Kidney (tissue), 14 donors: ENCODE results near the gene MADD. TPM values are rescaled to one million over a fixed set of nuclear protein-coding genes. Genes with fewer than 3 reads are reported as not detected.

Experiments
- DNase-seq, 5 donors: peaks; one replicate each; pipeline ENCODE4 v3.0.0-alpha.2; 2013 to 2020
- FAIRE-seq: peaks from 2 replicates; lab custom pipeline; 2012; peaks lifted over from hg19 to GRCh38; lab: Jason Lieb, UNC
- H3K27ac ChIP-seq, 2 donors: one replicate each; pipeline ENCODE4 v1.7.0; 2013; ENCODE audit warnings: low read depth in 2 of 2, low read length in 2 of 2, inconsistent platforms in 1 of 2
- H3K27me3 ChIP-seq: one replicate; pipeline ENCODE4 v1.7.1; 2013; ENCODE audit warnings: low read length, inconsistent platforms; ENCODE audit not compliant: control insufficient read depth, insufficient read depth
- H3K36me3 ChIP-seq, 3 donors: one replicate each; pipeline versions ENCODE4 v1.7.0 to v1.7.1; 2013; ENCODE audit warnings: low read length in 3 of 3, control low read depth in 1 of 3, inconsistent platforms in 1 of 3; ENCODE audit not compliant: insufficient read depth in 3 of 3, control insufficient read depth in 2 of 3
- H3K4me1 ChIP-seq, 3 donors: one replicate each; pipeline versions ENCODE4 v1.7.0 to v1.7.1; 2013; ENCODE audit warnings: low read length in 3 of 3, inconsistent platforms in 1 of 3, low read depth in 1 of 3; ENCODE audit not compliant: control insufficient read depth in 2 of 3, insufficient read depth in 2 of 3
- H3K4me3 ChIP-seq, 3 donors: one replicate each; pipeline versions ENCODE4 v1.7.0 to v1.8.1; 2013; ENCODE audit warnings: low read length in 3 of 3, control low read depth in 1 of 3, inconsistent platforms in 1 of 3
- H3K9ac ChIP-seq, 3 donors: one replicate each; pipeline versions ENCODE4 v1.7.0 to v1.7.1; 2013; ENCODE audit warnings: low read length in 3 of 3, control low read depth in 1 of 3, inconsistent platforms in 1 of 3
- H3K9me3 ChIP-seq, 3 donors: one replicate each; pipeline versions ENCODE4 v1.7.0 to v1.7.1; 2013; ENCODE audit warnings: low read length in 3 of 3, control low read depth in 1 of 3, inconsistent platforms in 1 of 3; ENCODE audit not compliant: control insufficient read depth in 2 of 3, insufficient read depth in 1 of 3
- intact Hi-C: fragments of 100-400 bp; cut with DNase I; formaldehyde crosslinking; loops from one replicate; pipeline ENCODE4 v1.11.1; 2022
- polyA plus RNA-seq: library from polyadenylated mRNA; stranded (reverse); fragments of 350-450 nt; fragmentation: Illumina TruSeq; extraction: RNeasy Lipid Tissue Mini Kit (QIAGEN cat#74804); gene quantifications from one replicate; pipeline ENCODE4 v1.2.3, GENCODE V29; 2014; ENCODE audit warnings: low read depth, low replicate concordance; ENCODE audit not compliant: insufficient read depth
- total RNA-seq: library from RNA; stranded (reverse); fragmentation: NEBNext Ultra II Directional; extraction: Animal tissue kit (Norgen Biotek cat#: 25700); gene quantifications from one replicate; pipeline ENCODE4 v1.2.1, GENCODE V29; 2021
- TF ChIP-seq, protein P1 (sequence below): IDR thresholded peaks from 3 replicates; pipeline ENCODE4 v1.5.1; 2012; ENCODE audit warnings: mild to moderate bottlenecking, moderate library complexity, borderline replicate concordance; ENCODE audit not compliant: insufficient read depth; ENCODE audit errors: extremely low read depth
- donor health status: control.
- donor health status: control.
- donor health status: control.
- donor health status: control.
- donor health status: control.
- donor health status: DM: yes; HTN: yes; CAD: no.
- donor health status: Normal renal cell carcinoma (clear cell type).

MADD gene
- total and polyA plus RNA-seq, 2 donors from 2014 or later, result 19.0 to 39.2 TPM

- TF ChIP-seq, protein P1, sequence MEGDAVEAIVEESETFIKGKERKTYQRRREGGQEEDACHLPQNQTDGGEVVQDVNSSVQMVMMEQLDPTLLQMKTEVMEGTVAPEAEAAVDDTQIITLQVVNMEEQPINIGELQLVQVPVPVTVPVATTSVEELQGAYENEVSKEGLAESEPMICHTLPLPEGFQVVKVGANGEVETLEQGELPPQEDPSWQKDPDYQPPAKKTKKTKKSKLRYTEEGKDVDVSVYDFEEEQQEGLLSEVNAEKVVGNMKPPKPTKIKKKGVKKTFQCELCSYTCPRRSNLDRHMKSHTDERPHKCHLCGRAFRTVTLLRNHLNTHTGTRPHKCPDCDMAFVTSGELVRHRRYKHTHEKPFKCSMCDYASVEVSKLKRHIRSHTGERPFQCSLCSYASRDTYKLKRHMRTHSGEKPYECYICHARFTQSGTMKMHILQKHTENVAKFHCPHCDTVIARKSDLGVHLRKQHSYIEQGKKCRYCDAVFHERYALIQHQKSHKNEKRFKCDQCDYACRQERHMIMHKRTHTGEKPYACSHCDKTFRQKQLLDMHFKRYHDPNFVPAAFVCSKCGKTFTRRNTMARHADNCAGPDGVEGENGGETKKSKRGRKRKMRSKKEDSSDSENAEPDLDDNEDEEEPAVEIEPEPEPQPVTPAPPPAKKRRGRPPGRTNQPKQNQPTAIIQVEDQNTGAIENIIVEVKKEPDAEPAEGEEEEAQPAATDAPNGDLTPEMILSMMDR, result no peak
- Histone ChIP-seq H3K9me3 (no peaks in the 10 kb centered on the region), H3K36me3 (no peaks in the 10 kb centered on the region), H3K4me3 (no peak overlapping the region), H3K27ac (no peak overlapping the region), H3K4me1 (peaks cover 0 to 5% (median 0%) of the 10 kb centered on the region in 3 donors), H3K27me3 (no peaks in the 10 kb centered on the region), H3K9ac (no peak overlapping the region)
- no peak for DNase-seq
- FAIRE-seq, result no peak
- intact Hi-C loops, result no loop called here
Measured at GRCh38 chr11:47359586-47359985, 89.7 kb downstream of the MADD start.

GRCh38 chr11:47360341-47360740 is 90.4 kb downstream of the MADD start:
- H3K36me3 ChIP-seq, result no peaks in the 10 kb centered on the region
- H3K4me1 ChIP-seq, result peaks cover 0 to 5% (median 0%) of the 10 kb centered on the region in 3 donors
- no peak for FAIRE-seq
- H3K27ac ChIP-seq, result no peak overlapping the region
- TF ChIP-seq, protein P1, result no peak
- no peaks in the 10 kb centered on the region for H3K27me3 ChIP-seq
- intact Hi-C loops, result no loop called here
- no peak overlapping the region for H3K9ac ChIP-seq
- no peak overlapping the region for H3K4me3 ChIP-seq
- no peak for DNase-seq
- no peaks in the 10 kb centered on the region for H3K9me3 ChIP-seq

DNA sequence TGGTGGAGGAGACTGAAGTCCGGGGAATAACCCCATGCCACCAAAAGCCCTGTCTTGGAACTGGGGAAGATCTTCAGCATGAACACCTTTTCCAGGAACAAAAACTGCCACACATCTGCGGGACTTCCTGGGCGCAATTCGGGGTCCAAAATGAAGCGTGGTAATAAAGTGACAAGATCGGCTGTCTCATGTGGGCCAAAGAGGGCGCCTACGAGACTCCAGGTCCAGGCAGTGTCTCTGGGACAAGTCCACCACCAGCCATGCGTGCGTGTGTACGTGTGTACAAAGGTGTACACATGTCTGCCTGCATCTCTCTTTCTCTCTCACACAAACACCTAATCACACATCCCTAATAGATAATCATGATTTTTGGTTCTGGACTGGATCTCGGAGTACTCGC is 91.5 kb downstream of the MADD start:
- intact Hi-C loops, result no loop called here
- no peaks in the 10 kb centered on the region for H3K4me1 ChIP-seq
- H3K9me3 ChIP-seq, result no peaks in the 10 kb centered on the region
- H3K36me3 ChIP-seq, result no peaks in the 10 kb centered on the region
- no peak overlapping the region for H3K9ac ChIP-seq
- TF ChIP-seq, protein P1, result no peak
- no peaks in the 10 kb centered on the region for H3K27me3 ChIP-seq
- FAIRE-seq (no peak), DNase-seq (no peak)
- H3K27ac ChIP-seq, result no peak overlapping the region
- no peak overlapping the region for H3K4me3 ChIP-seq

- intact Hi-C loops, result no loop called here
- FAIRE-seq, result no peak
Measured at GRCh38 chr11:47366020-47366490, 96.1 kb downstream of the MADD start.

More at GRCh38 chr11:47366020-47366490, 96.1 kb downstream of the MADD start:
- no peak overlapping the region for H3K27ac ChIP-seq
- H3K27me3 ChIP-seq, result no peaks in the 10 kb centered on the region
- H3K9ac ChIP-seq, result no peak overlapping the region
- H3K9me3 ChIP-seq, result no peaks in the 10 kb centered on the region
- TF ChIP-seq, protein P1, result no peak
- DNase-seq, result no peak
- no peaks in the 10 kb centered on the region for H3K4me1 ChIP-seq
- H3K36me3 ChIP-seq, result no peaks in the 10 kb centered on the region
- no peak overlapping the region for H3K4me3 ChIP-seq
